ENCODE measurements around the gene SLC39A12.
A peak's percentile ranks its signal among the peaks of the same experiment; 100 is the strongest.

Gene SLC39A12

DNA sequence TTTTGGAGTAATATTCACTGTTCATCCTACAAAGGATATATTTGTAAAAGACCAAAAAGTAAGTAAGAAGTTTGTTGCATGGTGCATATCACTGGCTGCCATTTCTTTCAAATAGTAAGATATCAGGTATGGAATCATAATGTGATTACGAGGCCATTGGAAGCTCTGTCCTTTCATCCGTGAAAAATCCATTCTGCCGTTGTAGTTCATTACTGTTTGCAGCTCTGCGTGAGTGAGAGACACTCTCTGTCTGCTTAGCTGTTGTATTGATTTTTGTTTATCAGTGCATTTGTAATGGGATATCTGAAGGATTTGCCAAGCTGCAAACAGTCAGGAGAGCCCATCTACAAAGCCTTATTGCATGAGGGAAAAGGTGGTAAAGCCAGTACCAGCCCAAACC is 44.1 kb upstream of the SLC39A12 start:
- H3K4me2 ChIP-seq (ENCODE audit: insufficient read depth, low read length, poor library complexity, severe bottlenecking), result no peak overlapping the region
- H3K27ac ChIP-seq (replicated peaks; ENCODE audit: low read length), result no peak overlapping the region
- H3K23ac ChIP-seq (ENCODE audit: low read depth, low read length, poor library complexity), result no peak overlapping the region
- no peak overlapping the region for H3K4ac ChIP-seq (ENCODE audit: low read length)
- no peaks in the 10 kb centered on the region for H3K36me3 ChIP-seq (replicated peaks in 1 of 2; ENCODE audit: control insufficient read depth in 2 of 2, insufficient read depth in 2 of 2, low read length in 2 of 2)
- WGBS, 2 donors (ENCODE audit: extremely low coverage in 2 of 2, insufficient read length in 2 of 2, insufficient replicate concordance in 1 of 2), result no CpG with 5 or more reads among the region's 4 CpGs
- no peaks in the 10 kb centered on the region for H3K4me1 ChIP-seq (ENCODE audit: control insufficient read depth in 2 of 2, insufficient read depth in 1 of 2, low read depth in 1 of 2, low read length in 2 of 2)
- no peak overlapping the region for H2BK15ac ChIP-seq (ENCODE audit: low read length)
- no peak overlapping the region for H4K91ac ChIP-seq (ENCODE audit: low read depth, low read length, poor library complexity)
- H2BK120ac ChIP-seq (ENCODE audit: low read depth, low read length), result no peak overlapping the region
- no peak overlapping the region for H3K18ac ChIP-seq (ENCODE audit: low read length)
- no peak overlapping the region for H4K8ac ChIP-seq (ENCODE audit: low read depth, low read length)
- H2AK5ac ChIP-seq (ENCODE audit: low read depth, low read length), result no peak overlapping the region
- H3K14ac ChIP-seq (ENCODE audit: low read length), result no peak overlapping the region
- H2AFZ ChIP-seq (ENCODE audit: low read length), result no peak overlapping the region
- no peak for DNase-seq (ENCODE audit: low spot score)
- no peaks in the 10 kb centered on the region for H3K79me1 ChIP-seq (ENCODE audit: low read depth, low read length)
- H2BK5ac ChIP-seq (ENCODE audit: low read length), result no peak overlapping the region
- H2BK12ac ChIP-seq (ENCODE audit: low read length), result no peak overlapping the region
- no peak overlapping the region for H3K4me3 ChIP-seq (ENCODE audit: low read length in 2 of 2)
- no peaks in the 10 kb centered on the region for H3K27me3 ChIP-seq (ENCODE audit: control insufficient read depth in 3 of 3, insufficient read depth in 3 of 3, low read depth in 1 of 3, low read length in 3 of 3)
- H3K9ac ChIP-seq (ENCODE audit: low read depth, low read length, poor library complexity), result no peak overlapping the region
- H3K9me3 ChIP-seq (replicated peaks in 1 of 2; ENCODE audit: control insufficient read depth in 2 of 2, insufficient read depth in 1 of 2, low read depth in 1 of 2, low read length in 2 of 2), result no peaks in the 10 kb centered on the region

DNA sequence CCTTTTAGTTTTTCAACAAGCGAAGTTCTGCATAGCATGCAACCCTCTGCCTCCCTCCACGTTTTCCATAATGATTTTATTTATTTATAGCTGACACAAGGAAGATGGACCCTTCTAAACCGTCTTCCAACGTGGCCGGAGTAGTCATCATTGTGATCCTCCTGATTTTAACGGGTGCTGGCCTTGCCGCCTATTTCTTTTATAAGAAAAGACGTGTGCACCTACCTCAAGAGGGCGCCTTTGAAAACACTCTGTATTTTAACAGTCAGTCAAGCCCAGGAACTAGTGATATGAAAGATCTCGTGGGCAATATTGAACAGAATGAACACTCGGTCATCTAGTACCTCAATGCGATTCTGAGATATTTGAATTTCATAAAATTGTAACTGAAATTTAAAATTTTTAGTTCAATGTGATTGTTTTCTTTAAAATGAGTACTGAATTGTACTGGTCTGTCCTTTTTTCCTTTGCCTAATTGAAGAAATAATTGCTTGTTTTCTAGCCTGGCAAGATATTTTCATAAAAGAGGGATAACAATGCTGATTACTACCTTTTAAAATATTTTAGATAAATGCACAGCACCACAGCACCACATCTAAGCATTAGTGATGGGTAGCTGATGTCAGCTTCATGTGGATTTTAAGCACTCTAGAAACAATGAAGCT is 41.5 kb upstream of the SLC39A12 start:
- Histone ChIP-seq H3K27ac (replicated peaks; ENCODE audit: low read length) (no peak overlapping the region), H3K36me3 (replicated peaks in 1 of 2; ENCODE audit: control insufficient read depth in 2 of 2, insufficient read depth in 2 of 2, low read length in 2 of 2) (no peaks in the 10 kb centered on the region), H2AK5ac (ENCODE audit: low read depth, low read length) (no peak overlapping the region), H2BK15ac (ENCODE audit: low read length) (no peak overlapping the region), H3K27me3 (ENCODE audit: control insufficient read depth in 3 of 3, insufficient read depth in 3 of 3, low read depth in 1 of 3, low read length in 3 of 3) (no peaks in the 10 kb centered on the region), H4K8ac (ENCODE audit: low read depth, low read length) (no peak overlapping the region), H3K14ac (ENCODE audit: low read length) (no peak overlapping the region), H3K4me3 (ENCODE audit: low read length in 2 of 2) (no peak overlapping the region), H2BK120ac (ENCODE audit: low read depth, low read length) (no peak overlapping the region), H2AFZ (ENCODE audit: low read length) (no peak overlapping the region), H2BK5ac (ENCODE audit: low read length) (no peak overlapping the region), H2BK12ac (ENCODE audit: low read length) (no peak overlapping the region), H3K4me1 (ENCODE audit: control insufficient read depth in 2 of 2, insufficient read depth in 1 of 2, low read depth in 1 of 2, low read length in 2 of 2) (no peaks in the 10 kb centered on the region), H3K9ac (ENCODE audit: low read depth, low read length, poor library complexity) (no peak overlapping the region), H3K4ac (ENCODE audit: low read length) (no peak overlapping the region), H3K4me2 (ENCODE audit: insufficient read depth, low read length, poor library complexity, severe bottlenecking) (no peak overlapping the region), H3K23ac (ENCODE audit: low read depth, low read length, poor library complexity) (no peak overlapping the region), H3K9me3 (replicated peaks in 1 of 2; ENCODE audit: control insufficient read depth in 2 of 2, insufficient read depth in 1 of 2, low read depth in 1 of 2, low read length in 2 of 2) (no peaks in the 10 kb centered on the region), H3K18ac (ENCODE audit: low read length) (no peak overlapping the region), H4K91ac (ENCODE audit: low read depth, low read length, poor library complexity) (no peak overlapping the region), H3K79me1 (ENCODE audit: low read depth, low read length) (no peaks in the 10 kb centered on the region)
- WGBS, 2 donors (ENCODE audit: extremely low coverage in 2 of 2, insufficient read length in 2 of 2, insufficient replicate concordance in 1 of 2), result no CpG with 5 or more reads among the region's 12 CpGs
- DNase-seq (ENCODE audit: low spot score), result peak; percentile 6

DNA sequence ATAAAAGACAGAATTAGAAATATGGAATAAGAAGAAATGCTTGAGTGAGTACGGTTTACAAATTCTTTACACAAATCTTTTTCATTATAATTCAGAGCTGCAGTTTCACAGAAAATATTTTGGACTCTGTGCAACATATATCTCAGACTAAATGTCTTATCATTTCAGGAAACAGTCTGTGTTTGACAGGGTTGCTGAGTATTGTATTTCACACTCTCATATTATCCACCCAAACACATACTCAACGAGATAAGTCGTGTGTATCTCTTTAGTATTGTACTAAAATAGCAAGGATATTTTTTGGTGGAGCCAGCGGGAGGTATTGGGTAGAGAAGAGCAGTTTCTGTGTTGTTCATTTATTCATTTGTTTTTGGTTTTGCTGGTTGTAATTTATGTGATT is 39.0 kb upstream of the SLC39A12 start:
- no peak overlapping the region for H2AK5ac ChIP-seq (ENCODE audit: low read depth, low read length)
- H3K18ac ChIP-seq (ENCODE audit: low read length), result no peak overlapping the region
- no peak overlapping the region for H2AFZ ChIP-seq (ENCODE audit: low read length)
- no peak overlapping the region for H3K14ac ChIP-seq (ENCODE audit: low read length)
- H3K4me1 ChIP-seq (ENCODE audit: control insufficient read depth in 2 of 2, insufficient read depth in 1 of 2, low read depth in 1 of 2, low read length in 2 of 2), result no peaks in the 10 kb centered on the region
- no CpG with 5 or more reads among the region's 4 CpGs for WGBS, 2 donors (ENCODE audit: extremely low coverage in 2 of 2, insufficient read length in 2 of 2, insufficient replicate concordance in 1 of 2)
- no peaks in the 10 kb centered on the region for H3K36me3 ChIP-seq (replicated peaks in 1 of 2; ENCODE audit: control insufficient read depth in 2 of 2, insufficient read depth in 2 of 2, low read length in 2 of 2)
- no peak overlapping the region for H3K4me2 ChIP-seq (ENCODE audit: insufficient read depth, low read length, poor library complexity, severe bottlenecking)
- no peak overlapping the region for H2BK12ac ChIP-seq (ENCODE audit: low read length)
- no peak overlapping the region for H2BK120ac ChIP-seq (ENCODE audit: low read depth, low read length)
- H3K27ac ChIP-seq (replicated peaks; ENCODE audit: low read length), result no peak overlapping the region
- no peak overlapping the region for H3K4me3 ChIP-seq (ENCODE audit: low read length in 2 of 2)
- H3K4ac ChIP-seq (ENCODE audit: low read length), result no peak overlapping the region
- no peak for DNase-seq (ENCODE audit: low spot score)
- no peaks in the 10 kb centered on the region for H3K9me3 ChIP-seq (replicated peaks in 1 of 2; ENCODE audit: control insufficient read depth in 2 of 2, insufficient read depth in 1 of 2, low read depth in 1 of 2, low read length in 2 of 2)
- H4K91ac ChIP-seq (ENCODE audit: low read depth, low read length, poor library complexity), result no peak overlapping the region
- no peaks in the 10 kb centered on the region for H3K27me3 ChIP-seq (ENCODE audit: control insufficient read depth in 3 of 3, insufficient read depth in 3 of 3, low read depth in 1 of 3, low read length in 3 of 3)
- no peak overlapping the region for H3K9ac ChIP-seq (ENCODE audit: low read depth, low read length, poor library complexity)
- H3K79me1 ChIP-seq (ENCODE audit: low read depth, low read length), result no peaks in the 10 kb centered on the region
- H3K23ac ChIP-seq (ENCODE audit: low read depth, low read length, poor library complexity), result no peak overlapping the region
- H2BK15ac ChIP-seq (ENCODE audit: low read length), result no peak overlapping the region
- H2BK5ac ChIP-seq (ENCODE audit: low read length), result no peak overlapping the region
- no peak overlapping the region for H4K8ac ChIP-seq (ENCODE audit: low read depth, low read length)

DNA sequence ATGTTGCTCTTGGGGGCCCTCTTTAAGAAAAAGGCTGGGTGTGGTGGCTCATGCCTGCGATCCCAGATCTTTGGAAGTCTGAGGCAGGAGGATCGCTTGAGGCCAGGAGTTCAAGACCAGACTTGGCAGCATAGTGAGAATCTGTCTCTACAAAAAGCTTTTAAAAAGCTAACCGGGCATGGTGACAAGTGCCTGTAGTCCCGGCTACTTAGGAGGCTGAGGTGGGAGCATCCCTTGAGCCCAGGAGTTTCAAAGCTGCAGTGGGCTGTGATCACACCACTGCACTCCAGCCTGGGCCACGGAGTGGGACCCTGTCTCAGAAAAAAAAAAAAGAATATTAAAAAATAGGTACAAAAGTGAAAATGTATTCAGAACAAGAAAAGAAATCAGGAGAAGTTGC is 38.1 kb upstream of the SLC39A12 start:
- no peaks in the 10 kb centered on the region for H3K9me3 ChIP-seq (replicated peaks in 1 of 2; ENCODE audit: control insufficient read depth in 2 of 2, insufficient read depth in 1 of 2, low read depth in 1 of 2, low read length in 2 of 2)
- no peaks in the 10 kb centered on the region for H3K4me1 ChIP-seq (ENCODE audit: control insufficient read depth in 2 of 2, insufficient read depth in 1 of 2, low read depth in 1 of 2, low read length in 2 of 2)
- H3K9ac ChIP-seq (ENCODE audit: low read depth, low read length, poor library complexity), result no peak overlapping the region
- no peak for DNase-seq (ENCODE audit: low spot score)
- no peak overlapping the region for H3K4me3 ChIP-seq (ENCODE audit: low read length in 2 of 2)
- H4K8ac ChIP-seq (ENCODE audit: low read depth, low read length), result no peak overlapping the region
- H3K27me3 ChIP-seq (ENCODE audit: control insufficient read depth in 3 of 3, insufficient read depth in 3 of 3, low read depth in 1 of 3, low read length in 3 of 3), result no peaks in the 10 kb centered on the region
- H2BK12ac ChIP-seq (ENCODE audit: low read length), result no peak overlapping the region
- no peak overlapping the region for H3K23ac ChIP-seq (ENCODE audit: low read depth, low read length, poor library complexity)
- no peak overlapping the region for H4K91ac ChIP-seq (ENCODE audit: low read depth, low read length, poor library complexity)
- H3K79me1 ChIP-seq (ENCODE audit: low read depth, low read length), result no peaks in the 10 kb centered on the region
- no peak overlapping the region for H3K14ac ChIP-seq (ENCODE audit: low read length)
- no peak overlapping the region for H3K4ac ChIP-seq (ENCODE audit: low read length)
- no peak overlapping the region for H2AFZ ChIP-seq (ENCODE audit: low read length)
- no peak overlapping the region for H2BK5ac ChIP-seq (ENCODE audit: low read length)
- no peak overlapping the region for H3K4me2 ChIP-seq (ENCODE audit: insufficient read depth, low read length, poor library complexity, severe bottlenecking)
- no peak overlapping the region for H2AK5ac ChIP-seq (ENCODE audit: low read depth, low read length)
- WGBS, 2 donors (ENCODE audit: extremely low coverage in 2 of 2, insufficient read length in 2 of 2, insufficient replicate concordance in 1 of 2), result no CpG with 5 or more reads among the region's 5 CpGs
- no peak overlapping the region for H3K27ac ChIP-seq (replicated peaks; ENCODE audit: low read length)
- H3K18ac ChIP-seq (ENCODE audit: low read length), result no peak overlapping the region
- H2BK15ac ChIP-seq (ENCODE audit: low read length), result no peak overlapping the region
- no peak overlapping the region for H2BK120ac ChIP-seq (ENCODE audit: low read depth, low read length)
- no peaks in the 10 kb centered on the region for H3K36me3 ChIP-seq (replicated peaks in 1 of 2; ENCODE audit: control insufficient read depth in 2 of 2, insufficient read depth in 2 of 2, low read length in 2 of 2)

Data from neuronal stem cell (in vitro differentiated cells).